NCI-H2196 treated with DMSO at 0.1 percent for 48 hours (cell line): Measurements from ENCODE around the gene GOLGA6L7.
"Not testable (repeated sequence)": the region's sequence is repeated elsewhere in the genome, so short reads cannot be mapped to it uniquely, and the experiment has no call there.

Source experiments
- DNase-seq: peaks from one replicate; lab custom pipeline; 2025; ENCODE audit not compliant: unreplicated experiment; lab: John Stamatoyannopoulos, UW

The GOLGA6L7 gene

GRCh38 chr15:28848521-28848920 lies at the start of gene GOLGA6L7:
Gene GOLGA6L7 (minus strand): TSS chr15:28848644. CDS start chr15:28848549, 95 bp downstream.
- DNase-seq, result not testable (repeated sequence)

GRCh38 chr15:28897861-28898585 lies 49.6 kb upstream of the GOLGA6L7 start:
- DNase-seq, result no peak

- DNase-seq, result no peak
Measured at GRCh38 chr15:28896951-28897350, 48.5 kb upstream of the GOLGA6L7 start.

- DNase-seq, result no peak
Measured at GRCh38 chr15:28895566-28895965, 47.1 kb upstream of the GOLGA6L7 start.

GRCh38 chr15:28895146-28895545 lies 46.7 kb upstream of the GOLGA6L7 start:
- no peak for DNase-seq

GRCh38 chr15:28894631-28895030 lies 46.2 kb upstream of the GOLGA6L7 start:
- no peak for DNase-seq

- no peak for DNase-seq
Measured at GRCh38 chr15:28892789-28893610, 44.6 kb upstream of the GOLGA6L7 start.

GRCh38 chr15:28891588-28891987 lies 43.1 kb upstream of the GOLGA6L7 start:
- DNase-seq, result no peak

GRCh38 chr15:28890711-28891495 lies 42.5 kb upstream of the GOLGA6L7 start:
- no peak for DNase-seq

GRCh38 chr15:28890291-28890690 lies 41.8 kb upstream of the GOLGA6L7 start:
- DNase-seq, result not testable (repeated sequence)

- not testable (repeated sequence) for DNase-seq
Measured at GRCh38 chr15:28889871-28890270, 41.4 kb upstream of the GOLGA6L7 start.

- DNase-seq, result no peak
Measured at GRCh38 chr15:28889346-28889745, 40.9 kb upstream of the GOLGA6L7 start.

- DNase-seq, result no peak
Measured at GRCh38 chr15:28888900-28889299, 40.5 kb upstream of the GOLGA6L7 start.

- no peak for DNase-seq
Measured at GRCh38 chr15:28888302-28888894, 40.0 kb upstream of the GOLGA6L7 start.

- DNase-seq, result no peak
Measured at GRCh38 chr15:28887339-28888174, 39.1 kb upstream of the GOLGA6L7 start.

- DNase-seq, result no peak
Measured at GRCh38 chr15:28886431-28887338, 38.2 kb upstream of the GOLGA6L7 start.

- DNase-seq, result no peak
Measured at GRCh38 chr15:28885630-28886430, 37.4 kb upstream of the GOLGA6L7 start, which contains the start of gene APBA2. Gene APBA2 (plus strand): TSS chr15:28885974. CDS start chr15:29053885, 167,911 bp downstream.

GRCh38 chr15:28885128-28885629 lies 36.7 kb upstream of the GOLGA6L7 start:
- no peak for DNase-seq
